Lung (tissue), 12 donors: ENCODE measurements around the gene KRTAP12-2. TPM values are rescaled to one million over a fixed set of nuclear protein-coding genes. Genes with fewer than 3 reads are reported as not detected.
"Not testable (repeated sequence)": the region's sequence is repeated elsewhere in the genome, so short reads cannot be mapped to it uniquely, and the experiment has no call there.

ENCODE experiments used
- ATAC-seq: fragments of 200-7000 bp; cut with Tn5 transposase; one replicate; pipeline ENCODE4 v1.9.1; 2020; ENCODE audit warnings: moderate number of reproducible peaks; ENCODE audit not compliant: insufficient read depth, low FRiP score
- DNase-seq, 3 donors: peaks; one replicate each; pipeline ENCODE4 v3.0.0-alpha.2; 2013 to 2017
- H3K27ac ChIP-seq, 2 donors: one replicate each; pipeline ENCODE4 v1.5.1; 2013; ENCODE audit warnings: mild to moderate bottlenecking in 2 of 2, moderate library complexity in 2 of 2, control low read depth in 1 of 2, inconsistent platforms in 1 of 2, low read depth in 1 of 2, low read length in 1 of 2
- H3K27me3 ChIP-seq, 3 donors: one replicate each; pipeline ENCODE4 v1.5.1; 2013; ENCODE audit warnings: low read length in 2 of 3; ENCODE audit not compliant: control insufficient read depth in 3 of 3, insufficient read depth in 3 of 3
- H3K36me3 ChIP-seq, 4 donors: one replicate each; pipeline ENCODE4 v1.5.1; 2013; ENCODE audit warnings: low read length in 4 of 4, mild to moderate bottlenecking in 1 of 4, moderate library complexity in 1 of 4; ENCODE audit not compliant: control insufficient read depth in 4 of 4, insufficient read depth in 4 of 4
- H3K4me1 ChIP-seq, 5 donors: one replicate each; pipeline ENCODE4 v1.5.1; 2013; ENCODE audit warnings: low read length in 5 of 5, mild to moderate bottlenecking in 2 of 5, moderate library complexity in 1 of 5; ENCODE audit not compliant: control insufficient read depth in 5 of 5, insufficient read depth in 5 of 5
- H3K4me3 ChIP-seq: one replicate; pipeline ENCODE4 v1.5.1; 2013; ENCODE audit warnings: mild to moderate bottlenecking, control low read depth, moderate library complexity
- H3K9ac ChIP-seq, 2 donors: one replicate each; pipeline ENCODE4 v1.5.1; 2013; ENCODE audit warnings: low read length in 2 of 2, control low read depth in 1 of 2; ENCODE audit not compliant: insufficient read depth in 1 of 2
- H3K9me3 ChIP-seq, 4 donors: one replicate each; pipeline ENCODE4 v1.5.1; 2013; ENCODE audit warnings: low read length in 3 of 4, mild to moderate bottlenecking in 1 of 4, moderate library complexity in 1 of 4; ENCODE audit not compliant: control insufficient read depth in 4 of 4, insufficient read depth in 3 of 4
- WGBS, 2 donors: extraction: QIAGEN DNeasy Blood & Tissue Kit; methylation state at CpG; one replicate each; pipeline ENCODE4 v1.1.7; 2013; 5-methylcytosine and 5-hydroxymethylcytosine counted together
- polyA plus RNA-seq, 2 donors: library from polyadenylated mRNA; stranded (reverse); fragments of 200-250 nt; gene quantifications; one replicate each; pipeline ENCODE4 v1.2.1, GENCODE V29; 2013
- total RNA-seq, 2 donors: library from RNA; depleted of rRNA in 1 of 2; stranded (reverse); fragments of >200 nt in 1 of 2; gene quantifications; one replicate each; pipeline ENCODE4 v1.2.1, GENCODE V29; 2014 to 2021
- TF ChIP-seq, protein P1 (sequence below): IDR thresholded peaks from 2 replicates; pipeline ENCODE4 v1.5.1; 2012; ENCODE audit warnings: mild to moderate bottlenecking; ENCODE audit errors: control extremely low read depth, extremely low read depth
- donor health status: control.
- donor health status: control.
- donor health status: Bipolar disorder and iron deficiency.
- donor health status: healthy.
- donor health status: DM: yes; HTN: yes; CAD: no.

The KRTAP12-2 gene
- total and polyA plus RNA-seq, 4 donors, result not detected

DNA sequence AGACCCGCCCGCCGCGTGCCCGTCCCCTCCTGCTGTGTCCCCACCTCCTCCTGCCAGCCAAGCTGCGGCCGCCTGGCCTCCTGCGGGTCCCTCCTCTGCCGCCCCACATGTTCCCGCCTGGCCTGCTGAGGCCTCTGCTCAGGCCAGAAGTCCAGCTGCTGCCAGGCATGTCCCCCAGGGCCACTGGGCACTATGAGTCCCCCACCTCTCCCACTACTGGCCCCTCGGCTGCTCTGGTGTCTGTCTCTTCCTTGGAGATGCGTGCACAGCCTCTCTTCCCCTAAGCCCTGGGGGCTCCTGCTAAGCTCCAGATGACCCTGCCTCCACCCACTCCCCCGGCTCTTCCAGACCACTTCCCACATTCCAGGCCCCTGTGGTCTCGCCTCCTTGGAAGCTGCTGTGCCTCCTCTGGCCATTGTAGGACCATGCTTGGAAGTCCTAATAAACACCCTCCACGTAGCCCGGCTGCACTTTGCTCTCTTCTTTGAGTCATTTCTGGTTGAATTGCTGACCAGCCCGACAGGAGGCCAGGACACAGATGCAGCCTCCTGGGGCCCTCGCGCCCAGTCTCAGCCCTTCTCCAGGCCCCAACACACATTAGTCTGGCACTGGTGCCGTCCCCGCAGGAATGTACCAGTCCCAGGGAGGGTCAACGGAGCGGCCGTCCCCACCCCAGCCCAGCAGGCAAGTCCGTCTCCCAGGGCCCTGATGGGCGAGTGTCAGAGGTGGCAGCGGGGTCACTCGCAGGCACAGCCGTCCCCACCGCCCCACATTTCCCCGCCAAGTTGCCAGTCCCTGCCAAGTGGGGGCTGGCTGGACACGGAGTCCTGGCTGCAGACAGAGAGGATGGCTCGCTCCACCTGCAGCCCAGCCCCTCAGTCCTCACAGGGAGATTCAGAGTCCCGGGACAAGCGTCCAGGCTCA, 31.3 kb upstream of the KRTAP12-2 start:
- no peak for DNase-seq
- H3K27me3 ChIP-seq, result peaks cover 2 to 34% (median 15%) of the 10 kb centered on the region in 3 donors
- no peak overlapping the region for H3K9ac ChIP-seq

GRCh38 chr21:44697172-44697810, 30.6 kb upstream of the KRTAP12-2 start, which contains the start of gene KRTAP10-12:
KRTAP10-12 (plus strand) TSS chr21:44697172; CDS start chr21:44697202, 30 bp downstream.
- H3K27ac ChIP-seq, H3K9ac ChIP-seq, ATAC-seq, H3K9me3 ChIP-seq, H3K36me3 ChIP-seq, DNase-seq, H3K4me1 ChIP-seq, H3K4me3 ChIP-seq: not testable (repeated sequence)
- H3K27me3 ChIP-seq, result peaks cover 2 to 28% (median 13%) of the 10 kb centered on the region in 3 donors
- 55 to 59% methylated on average over 18 to 21 of the region's 21 CpGs for WGBS, 2 donors

More for the DNA sequence above, 31.3 kb upstream of the KRTAP12-2 start:
- Histone ChIP-seq H3K4me1 (no peaks in the 10 kb centered on the region), H3K4me3 (no peak overlapping the region), H3K36me3 (no peaks in the 10 kb centered on the region), H3K27ac (no peak overlapping the region), H3K9me3 (peaks cover 0 to 6% (median 4%) of the 10 kb centered on the region in 4 donors)
- 42 to 46% methylated on average over 32 to 35 of the region's 35 CpGs for WGBS, 2 donors
- TF ChIP-seq, protein P1, sequence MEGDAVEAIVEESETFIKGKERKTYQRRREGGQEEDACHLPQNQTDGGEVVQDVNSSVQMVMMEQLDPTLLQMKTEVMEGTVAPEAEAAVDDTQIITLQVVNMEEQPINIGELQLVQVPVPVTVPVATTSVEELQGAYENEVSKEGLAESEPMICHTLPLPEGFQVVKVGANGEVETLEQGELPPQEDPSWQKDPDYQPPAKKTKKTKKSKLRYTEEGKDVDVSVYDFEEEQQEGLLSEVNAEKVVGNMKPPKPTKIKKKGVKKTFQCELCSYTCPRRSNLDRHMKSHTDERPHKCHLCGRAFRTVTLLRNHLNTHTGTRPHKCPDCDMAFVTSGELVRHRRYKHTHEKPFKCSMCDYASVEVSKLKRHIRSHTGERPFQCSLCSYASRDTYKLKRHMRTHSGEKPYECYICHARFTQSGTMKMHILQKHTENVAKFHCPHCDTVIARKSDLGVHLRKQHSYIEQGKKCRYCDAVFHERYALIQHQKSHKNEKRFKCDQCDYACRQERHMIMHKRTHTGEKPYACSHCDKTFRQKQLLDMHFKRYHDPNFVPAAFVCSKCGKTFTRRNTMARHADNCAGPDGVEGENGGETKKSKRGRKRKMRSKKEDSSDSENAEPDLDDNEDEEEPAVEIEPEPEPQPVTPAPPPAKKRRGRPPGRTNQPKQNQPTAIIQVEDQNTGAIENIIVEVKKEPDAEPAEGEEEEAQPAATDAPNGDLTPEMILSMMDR, result no peak
- no peak for ATAC-seq

GRCh38 chr21:44696572-44696971, 29.8 kb upstream of the KRTAP12-2 start:
- H3K27me3 ChIP-seq, result peaks cover 2 to 23% (median 13%) of the 10 kb centered on the region in 3 donors

More at GRCh38 chr21:44696572-44696971, 29.8 kb upstream of the KRTAP12-2 start:
- Histone ChIP-seq H3K9ac (no peak overlapping the region), H3K4me3 (no peak overlapping the region), H3K27ac (no peak overlapping the region), H3K9me3 (peaks cover 0 to 6% (median 4%) of the 10 kb centered on the region in 4 donors), H3K36me3 (no peaks in the 10 kb centered on the region), H3K4me1 (no peaks in the 10 kb centered on the region)
- WGBS, 2 donors, result 74 to 81% methylated on average over 10 of the region's 10 CpGs
- TF ChIP-seq, protein P1, result no peak
- DNase-seq (no peak), ATAC-seq (no peak)
